ENCODE data around the gene CCR1.

CCR1 gene
- 0.06 to 0.17 reads per million in 2 experiments for total RNA-seq

- no peak for DNase-seq (ENCODE audit: low read depth)
Observed at GRCh38 chr3:46208167-46208704, at the start of gene CCR1. CCR1 (minus strand) TSS chr3:46208313; CDS start chr3:46204313, 4,000 bp downstream.

GRCh38 chr3:46252980-46253379, 44.9 kb upstream of the CCR1 start:
- DNase-seq (ENCODE audit: low read depth), result no peak

- DNase-seq (ENCODE audit: low read depth), result no peak
Observed at GRCh38 chr3:46245146-46245545, 37.0 kb upstream of the CCR1 start.

GRCh38 chr3:46243560-46243959, 35.4 kb upstream of the CCR1 start:
- no peak for DNase-seq (ENCODE audit: low read depth)

GRCh38 chr3:46242120-46242519, 34.0 kb upstream of the CCR1 start, which contains the start of gene CCR3:
CCR3 (plus strand) TSS chr3:46242460; CDS start chr3:46265159, 22,699 bp downstream.
- no peak for DNase-seq (ENCODE audit: low read depth)

GRCh38 chr3:46239952-46240351, 31.8 kb upstream of the CCR1 start:
- no peak for DNase-seq (ENCODE audit: low read depth)

- DNase-seq (ENCODE audit: low read depth), result no peak
Observed at GRCh38 chr3:46239301-46239938, 31.3 kb upstream of the CCR1 start.

GRCh38 chr3:46238386-46238785, 30.3 kb upstream of the CCR1 start:
- no peak for DNase-seq (ENCODE audit: low read depth)

GRCh38 chr3:46236294-46237054, 28.4 kb upstream of the CCR1 start:
- DNase-seq (ENCODE audit: low read depth), result no peak

GRCh38 chr3:46235425-46235824, 27.3 kb upstream of the CCR1 start:
- DNase-seq (ENCODE audit: low read depth), result no peak

- DNase-seq (ENCODE audit: low read depth), result no peak
Observed at GRCh38 chr3:46233194-46233593, 25.1 kb upstream of the CCR1 start.

GRCh38 chr3:46231323-46231722, 23.2 kb upstream of the CCR1 start:
- DNase-seq (ENCODE audit: low read depth), result no peak

- no peak for DNase-seq (ENCODE audit: low read depth)
Observed at GRCh38 chr3:46228260-46229242, 20.4 kb upstream of the CCR1 start.

- DNase-seq (ENCODE audit: low read depth), result no peak
Observed at GRCh38 chr3:46222435-46223161, 14.5 kb upstream of the CCR1 start.

- no peak for DNase-seq (ENCODE audit: low read depth)
Observed at GRCh38 chr3:46221938-46222337, 13.8 kb upstream of the CCR1 start.

GRCh38 chr3:46221391-46221790, 13.3 kb upstream of the CCR1 start:
- DNase-seq (ENCODE audit: low read depth), result no peak

GRCh38 chr3:46218196-46218709, 10.1 kb upstream of the CCR1 start:
- no peak for DNase-seq (ENCODE audit: low read depth)

GRCh38 chr3:46215810-46216414, 7.8 kb upstream of the CCR1 start:
- DNase-seq (ENCODE audit: low read depth), result no peak

- DNase-seq (ENCODE audit: low read depth), result no peak
Observed at GRCh38 chr3:46214751-46215352, 6.7 kb upstream of the CCR1 start.

GRCh38 chr3:46213201-46213600, 5.1 kb upstream of the CCR1 start:
- DNase-seq (ENCODE audit: low read depth), result no peak

Data from T follicular helper cell (primary cell).